Measurements from ENCODE around the gene JKAMP. TPM values are rescaled to one million over a fixed set of nuclear protein-coding genes. Genes with fewer than 3 reads are reported as not detected.

The JKAMP gene
- total RNA-seq, 2 experiments from 2014 or later, result 21.1 to 24.9 TPM

DNA sequence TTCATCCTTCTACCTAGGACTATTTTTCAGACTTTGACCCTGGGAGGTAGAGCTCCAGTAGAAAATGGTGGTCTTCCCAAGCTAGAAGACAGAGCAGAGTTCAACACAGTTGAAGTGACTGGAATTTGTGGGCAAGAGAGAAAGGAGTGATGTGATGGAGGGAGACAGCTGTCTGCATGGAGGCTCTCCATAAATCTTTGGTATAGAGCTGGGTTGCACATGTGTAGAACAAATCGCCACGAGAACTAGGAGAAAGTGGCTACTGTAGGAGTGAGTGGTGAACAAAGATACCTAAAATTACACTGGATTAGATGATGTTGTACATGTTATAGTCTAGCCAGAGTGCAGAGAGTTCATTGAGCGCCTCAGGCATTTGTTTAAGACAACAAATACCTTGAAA, 33.6 kb upstream of the JKAMP start:
- intact Hi-C loops (cut with micrococcal nuclease; ENCODE audit: unreplicated experiment), result no loop called here
- Histone ChIP-seq H3K36me3 (ENCODE audit: insufficient read depth, low read length) (peaks cover 9% of the 10 kb centered on the region), H3K4me1 (ENCODE audit: insufficient read depth, low read length, poor library complexity, severe bottlenecking) (no peaks in the 10 kb centered on the region), H3K4me2 (ENCODE audit: low read length) (no peak overlapping the region), H3K4me3 (ENCODE audit: low read depth, low read length, poor library complexity, severe bottlenecking) (no peak overlapping the region), H4K20me1 (ENCODE audit: insufficient read depth, low read length) (no peaks in the 10 kb centered on the region), H3K9me2 (ENCODE audit: insufficient read depth, low read length) (no peaks in the 10 kb centered on the region), H3K27ac (ENCODE audit: low read depth, low read length, poor library complexity, severe bottlenecking) (no peak overlapping the region), H3K79me2 (ENCODE audit: insufficient read depth, low read depth, low read length) (no peaks in the 10 kb centered on the region), H2AFZ (ENCODE audit: low read length) (no peak overlapping the region), H3K9me3 (ENCODE audit: low read length) (no peaks in the 10 kb centered on the region)
- ChIA-PET POLR2A (interaction anchor here (0.8 kb wide), 3 partner anchors 9 to 292 kb away, joined by 3 read pairs; no protein-coding TSS in a partner anchor), CTCF (ENCODE audit: unreplicated experiment) (no interaction called here)
- DNase-seq (ENCODE audit: low spot score), result no peak
- TF ChIP-seq, protein P1, sequence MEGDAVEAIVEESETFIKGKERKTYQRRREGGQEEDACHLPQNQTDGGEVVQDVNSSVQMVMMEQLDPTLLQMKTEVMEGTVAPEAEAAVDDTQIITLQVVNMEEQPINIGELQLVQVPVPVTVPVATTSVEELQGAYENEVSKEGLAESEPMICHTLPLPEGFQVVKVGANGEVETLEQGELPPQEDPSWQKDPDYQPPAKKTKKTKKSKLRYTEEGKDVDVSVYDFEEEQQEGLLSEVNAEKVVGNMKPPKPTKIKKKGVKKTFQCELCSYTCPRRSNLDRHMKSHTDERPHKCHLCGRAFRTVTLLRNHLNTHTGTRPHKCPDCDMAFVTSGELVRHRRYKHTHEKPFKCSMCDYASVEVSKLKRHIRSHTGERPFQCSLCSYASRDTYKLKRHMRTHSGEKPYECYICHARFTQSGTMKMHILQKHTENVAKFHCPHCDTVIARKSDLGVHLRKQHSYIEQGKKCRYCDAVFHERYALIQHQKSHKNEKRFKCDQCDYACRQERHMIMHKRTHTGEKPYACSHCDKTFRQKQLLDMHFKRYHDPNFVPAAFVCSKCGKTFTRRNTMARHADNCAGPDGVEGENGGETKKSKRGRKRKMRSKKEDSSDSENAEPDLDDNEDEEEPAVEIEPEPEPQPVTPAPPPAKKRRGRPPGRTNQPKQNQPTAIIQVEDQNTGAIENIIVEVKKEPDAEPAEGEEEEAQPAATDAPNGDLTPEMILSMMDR (conservative IDR thresholded peaks at IDR 0.05; ENCODE audit: low read length), result no peak
- no peak for TF ChIP-seq EZH2phosphoT487 (IDR thresholded peaks at IDR 0.05; ENCODE audit: borderline replicate concordance, low read depth, low read length)
- BruUV-seq (replicated peaks), result no TSS peak

DNA sequence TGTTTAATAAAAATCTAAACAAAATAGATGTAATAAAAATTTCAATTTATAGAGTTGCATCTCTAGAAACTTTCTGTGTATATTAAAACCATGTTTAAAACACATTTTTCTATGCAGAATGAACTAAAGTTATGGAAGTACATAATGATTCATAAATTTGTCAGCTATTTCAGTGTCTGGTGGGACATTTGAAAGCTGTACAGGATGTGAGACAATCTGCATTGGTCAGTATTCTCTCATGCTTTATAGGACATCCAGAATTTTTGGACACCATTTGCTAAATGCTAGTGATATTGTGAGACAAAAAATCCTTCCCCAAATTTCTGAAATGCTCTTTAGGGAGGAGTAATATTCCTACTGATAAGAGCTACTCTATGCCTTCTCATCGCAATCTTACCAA, 32.5 kb upstream of the JKAMP start:
- intact Hi-C loops (cut with micrococcal nuclease; ENCODE audit: unreplicated experiment), result no loop called here
- no peak overlapping the region for H3K27ac ChIP-seq (ENCODE audit: low read depth, low read length, poor library complexity, severe bottlenecking)
- BruUV-seq (replicated peaks), result no TSS peak

DNA sequence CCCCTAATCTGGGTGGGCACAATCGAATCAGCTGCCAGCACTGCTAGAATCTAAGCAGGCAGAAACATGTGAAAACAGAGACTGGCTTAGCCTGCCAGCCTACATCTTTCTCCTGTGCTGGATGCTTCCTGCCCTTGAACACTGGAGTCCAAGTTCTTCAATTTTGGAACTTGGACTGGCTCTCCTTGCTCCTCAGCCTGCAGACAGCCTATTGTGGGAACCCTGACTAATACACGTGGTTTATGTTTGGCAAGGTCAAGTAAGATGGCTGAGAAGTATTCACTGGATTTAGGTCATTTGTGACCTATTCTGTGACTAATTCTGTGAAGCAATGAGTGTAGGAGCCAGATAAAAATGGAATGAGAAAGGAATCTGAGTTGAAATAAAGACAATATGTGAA, 30.2 kb upstream of the JKAMP start:
- no peaks in the 10 kb centered on the region for H3K9me2 ChIP-seq (ENCODE audit: insufficient read depth, low read length)
- H3K79me2 ChIP-seq (ENCODE audit: insufficient read depth, low read depth, low read length), result no peaks in the 10 kb centered on the region
- H3K4me3 ChIP-seq (ENCODE audit: low read depth, low read length, poor library complexity, severe bottlenecking), result no peak overlapping the region
- no TSS peak for BruUV-seq (replicated peaks)
- no peak overlapping the region for H3K4me2 ChIP-seq (ENCODE audit: low read length)
- no peaks in the 10 kb centered on the region for H4K20me1 ChIP-seq (ENCODE audit: insufficient read depth, low read length)
- no peak overlapping the region for H2AFZ ChIP-seq (ENCODE audit: low read length)
- no peaks in the 10 kb centered on the region for H3K4me1 ChIP-seq (ENCODE audit: insufficient read depth, low read length, poor library complexity, severe bottlenecking)
- ChIA-PET POLR2A (interaction anchor here (0.6 kb wide), 1 partner anchor 1120 kb away, joined by 3 read pairs; no protein-coding TSS in a partner anchor), CTCF (ENCODE audit: unreplicated experiment) (no interaction called here)
- H3K27ac ChIP-seq (ENCODE audit: low read depth, low read length, poor library complexity, severe bottlenecking), result no peak overlapping the region
- intact Hi-C loops (cut with micrococcal nuclease; ENCODE audit: unreplicated experiment), result no loop called here
- H3K36me3 ChIP-seq (ENCODE audit: insufficient read depth, low read length), result peaks cover 39% of the 10 kb centered on the region
- no peak for DNase-seq (ENCODE audit: low spot score)
- no peaks in the 10 kb centered on the region; the same call in 1 of the 2 replicates for H3K9me3 ChIP-seq (ENCODE audit: low read length)
- TF ChIP-seq EZH2phosphoT487 (IDR thresholded peaks at IDR 0.05; ENCODE audit: borderline replicate concordance, low read depth, low read length), result no peak
- TF ChIP-seq, protein P1 (conservative IDR thresholded peaks at IDR 0.05; ENCODE audit: low read length), result no peak

More for the DNA sequence above, 32.5 kb upstream of the JKAMP start:
- POLR2A ChIA-PET, result interaction anchor here (0.8 kb wide), 1 partner anchor 24 kb away, joined by 3 read pairs; no protein-coding TSS in a partner anchor
- Histone ChIP-seq H3K9me3 (ENCODE audit: low read length) (no peaks in the 10 kb centered on the region; the same call in 1 of the 2 replicates), H3K4me3 (ENCODE audit: low read depth, low read length, poor library complexity, severe bottlenecking) (no peak overlapping the region), H3K4me1 (ENCODE audit: insufficient read depth, low read length, poor library complexity, severe bottlenecking) (no peaks in the 10 kb centered on the region), H3K79me2 (ENCODE audit: insufficient read depth, low read depth, low read length) (no peaks in the 10 kb centered on the region), H3K9me2 (ENCODE audit: insufficient read depth, low read length) (no peaks in the 10 kb centered on the region), H3K4me2 (ENCODE audit: low read length) (no peak overlapping the region), H3K36me3 (ENCODE audit: insufficient read depth, low read length) (peaks cover 20% of the 10 kb centered on the region), H4K20me1 (ENCODE audit: insufficient read depth, low read length) (no peaks in the 10 kb centered on the region), H2AFZ (ENCODE audit: low read length) (no peak overlapping the region)
- CTCF ChIA-PET (ENCODE audit: unreplicated experiment), result no interaction called here
- TF ChIP-seq, protein P1 (conservative IDR thresholded peaks at IDR 0.05; ENCODE audit: low read length), result no peak
- TF ChIP-seq EZH2phosphoT487 (IDR thresholded peaks at IDR 0.05; ENCODE audit: borderline replicate concordance, low read depth, low read length), result no peak
- no peak for DNase-seq (ENCODE audit: low spot score)

All from OCI-LY7 (cell line).